Testis (tissue), 2 donors: ENCODE measurements around the gene TPCN2.

Experiments used
- CTCF ChIP-seq, 3 experiments: fragments of 450-650 bp in 2 of 3; fragments of 200-600 bp in 1 of 3; sonication (generic) in 1 of 3; IDR thresholded peaks; one replicate each; pipeline ENCODE4 v1.5.1; 2016 to 2019; ENCODE audit warnings: antibody characterized with exemption in 3 of 3, mild to moderate bottlenecking in 2 of 3, moderate library complexity in 1 of 3
- POLR2A ChIP-seq: fragments of 450-650 bp; IDR thresholded peaks from one replicate; pipeline ENCODE4 v1.6.1; 2017; ENCODE audit warnings: antibody characterized with exemption, mild to moderate bottlenecking, moderate library complexity

- TF ChIP-seq POLR2A (no peak), CTCF (IDR thresholded peaks at IDR 0.05) (peak; percentile 55 to 70 (median 62))
Observed at GRCh38 chr11:69088676-69089146, 40.0 kb downstream of the TPCN2 start.
